Ishikawa (cell line): ENCODE data around the gene SUPT16H.
A peak's percentile ranks its signal among the peaks of the same experiment; 100 is the strongest.

Experiments used
- EP300 ChIP-seq: IDR thresholded peaks from 2 replicates; pipeline ENCODE4 v1.6.1; 2012; ENCODE audit warnings: borderline replicate concordance
- MAX ChIP-seq: IDR thresholded peaks from 2 replicates; pipeline ENCODE4 v1.6.1; 2012
- RAD21 ChIP-seq: IDR thresholded peaks from 2 replicates; pipeline ENCODE4 v1.6.1; 2012; ENCODE audit warnings: low read depth
- TAF1 ChIP-seq: IDR thresholded peaks from 2 replicates; pipeline ENCODE4 v1.6.1; 2012; ENCODE audit warnings: low read depth, mild to moderate bottlenecking
- YY1 ChIP-seq: IDR thresholded peaks from 2 replicates; pipeline ENCODE4 v1.6.1; 2012; ENCODE audit warnings: low read depth

GRCh38 chr14:21308479-21309237 is 75.2 kb downstream of the SUPT16H start:
- no peak for TF ChIP-seq RAD21
- peak; percentile 93 for TF ChIP-seq YY1
- no peak for TF ChIP-seq TAF1
- no peak for TF ChIP-seq EP300
- peak; percentile 97 for TF ChIP-seq MAX
